ENCODE data around the gene ZNF511. TPM values are rescaled to one million over a fixed set of nuclear protein-coding genes. Genes with fewer than 3 reads are reported as not detected.

Gene ZNF511
- total RNA-seq, 1 donor from 2014 or later, result 25.5 TPM

GRCh38 chr10:133354672-133355240, 46.0 kb downstream of the ZNF511 start:
- FAIRE-seq, result no peak
- no peaks in the 10 kb centered on the region for H3K9me3 Mint-ChIP-seq (ENCODE audit: unreplicated experiment)
- Histone ChIP-seq H3K27me3 (ENCODE audit: insufficient read depth, low read length) (no peaks in the 10 kb centered on the region), H3K4me1 (ENCODE audit: insufficient read depth, low read length) (peaks cover 9% of the 10 kb centered on the region), H2AFZ (ENCODE audit: low read depth, low read length) (no peak overlapping the region), H3K36me3 (ENCODE audit: insufficient read depth, low read length) (no peaks in the 10 kb centered on the region), H3K79me2 (ENCODE audit: insufficient read depth, low read length) (peaks cover 5% of the 10 kb centered on the region), H3K27ac (ENCODE audit: low read depth, low read length) (no peak overlapping the region), H3K9ac (ENCODE audit: low read length) (no peak overlapping the region), H3K4me3 (ENCODE audit: insufficient read depth, low read depth, low read length) (no peak overlapping the region), H4K20me1 (ENCODE audit: insufficient read depth, low read length) (peaks cover 7% of the 10 kb centered on the region), H3K9me3 (ENCODE audit: insufficient read depth, low read depth, low read length) (no peaks in the 10 kb centered on the region), H3K4me2 (ENCODE audit: low read length) (no peak overlapping the region)
- TF ChIP-seq CTCF (IDR thresholded peaks at IDR 0.05; ENCODE audit: insufficient read depth, low read depth, low read length) (no peak), EZH2 (IDR thresholded peaks at IDR 0.05; ENCODE audit: insufficient read depth, low read length) (no peak)
- no peak overlapping the region for H3K27ac Mint-ChIP-seq (ENCODE audit: unreplicated experiment)
- no peaks in the 10 kb centered on the region for H3K4me1 Mint-ChIP-seq (ENCODE audit: low read depth, unreplicated experiment)
- no peaks in the 10 kb centered on the region for H3K36me3 Mint-ChIP-seq (ENCODE audit: low read depth, unreplicated experiment)
- no peaks in the 10 kb centered on the region for H3K27me3 Mint-ChIP-seq (ENCODE audit: low read depth, unreplicated experiment)
- no peak overlapping the region for H3K4me3 Mint-ChIP-seq (ENCODE audit: unreplicated experiment)
- DNase-seq (ENCODE audit: low read depth), result no peak

- FAIRE-seq, result no peak
- Mint-ChIP-seq H3K4me3 (ENCODE audit: unreplicated experiment) (no peak overlapping the region), H3K4me1 (ENCODE audit: low read depth, unreplicated experiment) (no peaks in the 10 kb centered on the region), H3K27ac (ENCODE audit: unreplicated experiment) (no peak overlapping the region), H3K27me3 (ENCODE audit: low read depth, unreplicated experiment) (no peaks in the 10 kb centered on the region), H3K36me3 (ENCODE audit: low read depth, unreplicated experiment) (no peaks in the 10 kb centered on the region), H3K9me3 (ENCODE audit: unreplicated experiment) (no peaks in the 10 kb centered on the region)
- H3K4me2 ChIP-seq (ENCODE audit: low read length), result no peak overlapping the region
- H3K27ac ChIP-seq (ENCODE audit: low read depth, low read length), result no peak overlapping the region
- H3K79me2 ChIP-seq (ENCODE audit: insufficient read depth, low read length), result peaks cover 5% of the 10 kb centered on the region
- no peaks in the 10 kb centered on the region for H3K9me3 ChIP-seq (ENCODE audit: insufficient read depth, low read depth, low read length)
- no peaks in the 10 kb centered on the region for H3K36me3 ChIP-seq (ENCODE audit: insufficient read depth, low read length)
- DNase-seq (ENCODE audit: low read depth), result no peak
- H2AFZ ChIP-seq (ENCODE audit: low read depth, low read length), result no peak overlapping the region
- peaks cover 9% of the 10 kb centered on the region for H3K4me1 ChIP-seq (ENCODE audit: insufficient read depth, low read length)
- no peak overlapping the region for H3K4me3 ChIP-seq (ENCODE audit: insufficient read depth, low read depth, low read length)
- H3K9ac ChIP-seq (ENCODE audit: low read length), result no peak overlapping the region
- TF ChIP-seq EZH2 (IDR thresholded peaks at IDR 0.05; ENCODE audit: insufficient read depth, low read length), result no peak
- no peak for TF ChIP-seq CTCF (IDR thresholded peaks at IDR 0.05; ENCODE audit: insufficient read depth, low read depth, low read length)
- no peaks in the 10 kb centered on the region for H3K27me3 ChIP-seq (ENCODE audit: insufficient read depth, low read length)
- peaks cover 7% of the 10 kb centered on the region for H4K20me1 ChIP-seq (ENCODE audit: insufficient read depth, low read length)
Measured at GRCh38 chr10:133355266-133355665, 46.6 kb downstream of the ZNF511 start.

- no peak overlapping the region for H3K9ac ChIP-seq (ENCODE audit: low read length)
- H3K27ac ChIP-seq (ENCODE audit: low read depth, low read length), result no peak overlapping the region
- H3K9me3 ChIP-seq (ENCODE audit: insufficient read depth, low read depth, low read length), result no peaks in the 10 kb centered on the region
- peak overlapping the region; percentile 50 for H3K4me3 Mint-ChIP-seq (ENCODE audit: unreplicated experiment)
- peaks cover 5% of the 10 kb centered on the region for H3K79me2 ChIP-seq (ENCODE audit: insufficient read depth, low read length)
- TF ChIP-seq CTCF (IDR thresholded peaks at IDR 0.05; ENCODE audit: insufficient read depth, low read depth, low read length) (no peak), EZH2 (IDR thresholded peaks at IDR 0.05; ENCODE audit: insufficient read depth, low read length) (no peak)
- DNase-seq (ENCODE audit: low read depth) (no peak), FAIRE-seq (no peak)
- H3K9me3 Mint-ChIP-seq (ENCODE audit: unreplicated experiment), result no peaks in the 10 kb centered on the region
- no peaks in the 10 kb centered on the region for H3K36me3 Mint-ChIP-seq (ENCODE audit: low read depth, unreplicated experiment)
- peaks cover 7% of the 10 kb centered on the region for H4K20me1 ChIP-seq (ENCODE audit: insufficient read depth, low read length)
- peaks cover 9% of the 10 kb centered on the region for H3K4me1 ChIP-seq (ENCODE audit: insufficient read depth, low read length)
- H3K4me1 Mint-ChIP-seq (ENCODE audit: low read depth, unreplicated experiment), result no peaks in the 10 kb centered on the region
- no peak overlapping the region for H2AFZ ChIP-seq (ENCODE audit: low read depth, low read length)
- H3K27ac Mint-ChIP-seq (ENCODE audit: unreplicated experiment), result no peak overlapping the region
- no peak overlapping the region for H3K4me3 ChIP-seq (ENCODE audit: insufficient read depth, low read depth, low read length)
- H3K36me3 ChIP-seq (ENCODE audit: insufficient read depth, low read length), result no peaks in the 10 kb centered on the region
- no peaks in the 10 kb centered on the region for H3K27me3 Mint-ChIP-seq (ENCODE audit: low read depth, unreplicated experiment)
- H3K4me2 ChIP-seq (ENCODE audit: low read length), result peak overlapping the region; percentile 85
- H3K27me3 ChIP-seq (ENCODE audit: insufficient read depth, low read length), result no peaks in the 10 kb centered on the region
Measured at GRCh38 chr10:133355991-133356390, 47.3 kb downstream of the ZNF511 start.
